Stomach (tissue), 4 donors: Measurements from ENCODE around the gene SH2D5.

Experiments
- CTCF ChIP-seq, 7 experiments: fragments of 450-650 bp in 4 of 7; fragments of 200-600 bp in 3 of 7; sonication (generic) in 3 of 7; IDR thresholded peaks; one replicate each; pipeline ENCODE4 v1.5.1; 2016 to 2019; ENCODE audit warnings: antibody characterized with exemption in 7 of 7, control low read depth in 2 of 7, mild to moderate bottlenecking in 1 of 7
- POLR2A ChIP-seq, 4 donors: fragments of 450-650 bp; IDR thresholded peaks; one replicate each; pipeline ENCODE4 v1.6.1; 2016; ENCODE audit warnings: antibody characterized with exemption in 4 of 4, control low read depth in 2 of 4, mild to moderate bottlenecking in 1 of 4, moderate library complexity in 1 of 4
- POLR2AphosphoS5 ChIP-seq, 3 donors: sonication (generic); formaldehyde crosslinking; IDR thresholded peaks; one replicate each; pipeline ENCODE4 v1.6.1; 2016; ENCODE audit warnings: antibody characterized with exemption in 3 of 3

DNA sequence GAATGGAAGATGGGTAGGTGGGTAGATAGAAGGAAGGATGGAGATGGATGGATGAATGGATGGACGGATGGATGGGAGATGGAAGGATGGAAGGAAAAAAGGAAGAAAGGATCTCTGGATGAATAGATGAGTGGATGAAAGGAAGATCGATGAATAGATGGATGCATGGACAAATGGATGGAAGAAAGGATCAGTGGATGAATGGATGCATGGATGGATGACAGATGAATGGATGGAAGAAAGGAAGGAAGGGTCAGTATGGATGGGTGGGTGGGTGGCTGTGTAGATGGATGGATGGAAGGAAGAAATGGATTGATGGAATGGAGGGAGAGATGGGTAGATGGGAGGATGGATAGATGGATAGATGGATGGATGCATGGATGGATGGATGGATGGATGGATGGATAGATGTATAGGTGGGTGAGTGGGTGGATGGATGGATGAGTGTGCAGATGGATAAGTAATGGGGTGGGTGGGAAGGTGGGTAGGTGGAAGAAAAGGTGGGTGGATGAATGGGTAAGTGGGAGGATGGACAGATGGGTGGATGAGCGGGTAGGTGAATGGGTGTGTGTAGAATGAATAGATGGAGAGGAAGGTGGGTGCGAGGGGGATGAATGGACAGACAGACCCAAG, 29.3 kb downstream of the SH2D5 start:
- TF ChIP-seq POLR2A (IDR thresholded peaks at IDR 0.05) (no peak), CTCF (IDR thresholded peaks at IDR 0.05) (no peak), POLR2AphosphoS5 (IDR thresholded peaks at IDR 0.05) (no peak)
